Neural cell (in vitro differentiated cells): ENCODE measurements around the gene GON4L.

Experiments used
- CTCF ChIP-seq: fragments of 450-650 bp; IDR thresholded peaks from 2 replicates; pipeline ENCODE4 v1.5.1; 2014; ENCODE audit warnings: antibody characterized with exemption, mild to moderate bottlenecking, moderate library complexity; ENCODE audit not compliant: poor library complexity, severe bottlenecking
- MXI1 ChIP-seq: fragments of 450-650 bp; conservative IDR thresholded peaks from 2 replicates; pipeline ENCODE4 v1.6.1; 2014; ENCODE audit warnings: antibody characterized with exemption, mild to moderate bottlenecking; ENCODE audit not compliant: poor library complexity, severe bottlenecking
- POLR2AphosphoS5 ChIP-seq: IDR thresholded peaks from 2 replicates; pipeline ENCODE4 v1.6.1; 2012
- REST ChIP-seq: IDR thresholded peaks from 2 replicates; pipeline ENCODE4 v1.6.1; 2012; ENCODE audit warnings: borderline replicate concordance

- no peak for TF ChIP-seq CTCF
- no peak for TF ChIP-seq REST
- no peak for TF ChIP-seq MXI1
- no peak for TF ChIP-seq POLR2AphosphoS5
Observed at GRCh38 chr1:155703216-155703615, 153.8 kb downstream of the GON4L start.
